HEK293 (cell line): ENCODE data around the gene TEP1.

Experiments used
- CTCF ChIA-PET: fragments of 350-600 bp; formaldehyde crosslinking; extraction: SDS; loops from one replicate; lab custom pipeline; 2021; ENCODE audit warnings: antibody characterized with exemption; lab: Yijun Ruan, JAX
- POLR2A ChIA-PET: fragments of 300-600 bp; formaldehyde crosslinking; extraction: SDS; loops from one replicate; lab custom pipeline; 2020; ENCODE audit warnings: antibody characterized with exemption, inconsistent platforms; lab: Yijun Ruan, JAX
- H3K27ac ChIP-seq: fragments of 200-500 bp; sonication (Bioruptor generic); 2 replicates; pipeline ENCODE4 v1.5.1; 2014; ENCODE audit warnings: low read depth, low read length, control low read depth, inconsistent platforms; ENCODE audit errors: extremely low read depth
- H3K36me3 ChIP-seq, 2 experiments: fragments of 200-500 bp in 1 of 2; sonication (Bioruptor generic) in 1 of 2; 1 replicate in 1 of 2; 2 replicates in 1 of 2; pipeline ENCODE4 v1.5.1; 2014 to 2017; ENCODE audit warnings: inconsistent platforms in 2 of 2, low read length in 2 of 2; ENCODE audit not compliant: control insufficient read depth in 2 of 2, insufficient read depth in 1 of 2
- H3K4me1 ChIP-seq: fragments of 200-500 bp; sonication (Bioruptor generic); 2 replicates; pipeline ENCODE4 v1.5.1; 2014; ENCODE audit warnings: mild to moderate bottlenecking, low read length, inconsistent platforms; ENCODE audit not compliant: control insufficient read depth, insufficient read depth
- H3K4me3 ChIP-seq: 2 replicates; pipeline ENCODE4 v1.5.1; 2011; ENCODE audit warnings: low read depth, mild to moderate bottlenecking, control low read depth, low read length, moderate library complexity
- H3K9me3 ChIP-seq: fragments of 200-500 bp; sonication (Bioruptor generic); 2 replicates; pipeline ENCODE4 v1.5.1; 2014; ENCODE audit warnings: low read depth, low read length, inconsistent platforms; ENCODE audit not compliant: control insufficient read depth, insufficient read depth
- FEZF1 ChIP-seq: fragments of 450-650 bp; formaldehyde crosslinking; IDR thresholded peaks from 2 replicates; pipeline ENCODE4 v1.5.1; 2016; ENCODE audit warnings: missing biosample characterization, missing genetic modification characterization
- PRDM1 ChIP-seq: fragments of 450-650 bp; formaldehyde crosslinking; IDR thresholded peaks from 2 replicates; pipeline ENCODE4; 2016; ENCODE audit warnings: missing biosample characterization, missing genetic modification characterization
- PRDM10 ChIP-seq: fragments of 450-650 bp; formaldehyde crosslinking; IDR thresholded peaks from 2 replicates; pipeline ENCODE4 v1.5.1; 2016; ENCODE audit warnings: missing biosample characterization, missing genetic modification characterization
- SCRT1 ChIP-seq: fragments of 450-650 bp; formaldehyde crosslinking; IDR thresholded peaks from 2 replicates; pipeline ENCODE4 v1.5.1; 2016; ENCODE audit warnings: missing biosample characterization, missing genetic modification characterization, borderline replicate concordance
- SCRT2 ChIP-seq: fragments of 450-650 bp; formaldehyde crosslinking; IDR thresholded peaks from 2 replicates; pipeline ENCODE4 v1.5.1; 2016; ENCODE audit warnings: missing biosample characterization, missing genetic modification characterization
- SP3 ChIP-seq: fragments of 450-650 bp; formaldehyde crosslinking; IDR thresholded peaks from 2 replicates; pipeline ENCODE4 v1.5.1; 2016; ENCODE audit warnings: missing biosample characterization, missing genetic modification characterization
- SP7 ChIP-seq: fragments of 450-650 bp; formaldehyde crosslinking; IDR thresholded peaks from 2 replicates; pipeline ENCODE4 v1.5.1; 2016; ENCODE audit warnings: missing biosample characterization, missing genetic modification characterization
- ZFP69B ChIP-seq: fragments of 450-650 bp; formaldehyde crosslinking; IDR thresholded peaks from 2 replicates; pipeline ENCODE4 v1.5.1; 2016; ENCODE audit warnings: missing biosample characterization, missing genetic modification characterization
- ZNF175 ChIP-seq: fragments of 450-650 bp; formaldehyde crosslinking; IDR thresholded peaks from 2 replicates; pipeline ENCODE4 v1.5.1; 2016; ENCODE audit warnings: missing biosample characterization, missing genetic modification characterization
- ZNF223 ChIP-seq: fragments of 450-650 bp; formaldehyde crosslinking; IDR thresholded peaks from 2 replicates; pipeline ENCODE4 v1.5.1; 2016; ENCODE audit warnings: missing biosample characterization, missing genetic modification characterization
- ZNF433 ChIP-seq: fragments of 450-650 bp; formaldehyde crosslinking; IDR thresholded peaks from 2 replicates; pipeline ENCODE4 v1.5.1; 2016; ENCODE audit warnings: missing biosample characterization, missing genetic modification characterization, low read depth
- ZNF548 ChIP-seq: fragments of 450-650 bp; formaldehyde crosslinking; IDR thresholded peaks from 2 replicates; pipeline ENCODE4 v1.5.1; 2016; ENCODE audit warnings: missing biosample characterization, missing genetic modification characterization
- ZNF549 ChIP-seq: fragments of 450-650 bp; IDR thresholded peaks from 2 replicates; pipeline ENCODE4 v1.5.1; 2018; ENCODE audit warnings: missing biosample characterization, missing genetic modification characterization, mild to moderate bottlenecking, inconsistent platforms, moderate library complexity
- ZNF600 ChIP-seq: fragments of 450-650 bp; formaldehyde crosslinking; IDR thresholded peaks from 2 replicates; pipeline ENCODE4 v1.5.1; 2016; ENCODE audit warnings: missing biosample characterization, missing genetic modification characterization
- ZNF792 ChIP-seq: fragments of 450-650 bp; formaldehyde crosslinking; IDR thresholded peaks from 2 replicates; pipeline ENCODE4 v1.5.1; 2016; ENCODE audit warnings: missing biosample characterization, missing genetic modification characterization
- TF ChIP-seq, protein P1 (sequence below): fragments of 450-650 bp; formaldehyde crosslinking; IDR thresholded peaks from 2 replicates; pipeline ENCODE4 v1.5.1; 2017; ENCODE audit warnings: missing biosample characterization, missing genetic modification characterization

TEP1 gene

GRCh38 chr14:20427231-20428009 is 14.1 kb upstream of the TEP1 start:
- Histone ChIP-seq H3K4me1 (no peaks in the 10 kb centered on the region), H3K36me3 (no peaks in the 10 kb centered on the region)
- peak; percentile 24; the same call in 1 of the 2 replicates for TF ChIP-seq SP3 (tag by site-specific recombination)
- no peak for TF ChIP-seq ZNF549 (tag by site-specific recombination)
- TF ChIP-seq ZNF600 (tag by site-specific recombination): 0 out of 2 replicates have a peak, but pooled peaks have one; percentile 15
- peak; percentile 92 for TF ChIP-seq PRDM10 (tag by site-specific recombination)
- peak; percentile 45 for TF ChIP-seq SP7 (tag by site-specific recombination)
- peak; percentile 52; the same call in 1 of the 2 replicates for TF ChIP-seq PRDM1 (tag by site-specific recombination)
- TF ChIP-seq, all 188 proteins: peak for 5
- ChIA-PET CTCF (interaction anchor here (2.4 kb wide), 1 partner anchor 12 kb away, joined by 11 read pairs; no protein-coding TSS in a partner anchor), POLR2A (no interaction called here)
- H3K9me3 ChIP-seq: no peaks in the 10 kb centered on the region
- H3K27ac ChIP-seq: no peak overlapping the region
- no peak overlapping the region for H3K4me3 ChIP-seq

DNA sequence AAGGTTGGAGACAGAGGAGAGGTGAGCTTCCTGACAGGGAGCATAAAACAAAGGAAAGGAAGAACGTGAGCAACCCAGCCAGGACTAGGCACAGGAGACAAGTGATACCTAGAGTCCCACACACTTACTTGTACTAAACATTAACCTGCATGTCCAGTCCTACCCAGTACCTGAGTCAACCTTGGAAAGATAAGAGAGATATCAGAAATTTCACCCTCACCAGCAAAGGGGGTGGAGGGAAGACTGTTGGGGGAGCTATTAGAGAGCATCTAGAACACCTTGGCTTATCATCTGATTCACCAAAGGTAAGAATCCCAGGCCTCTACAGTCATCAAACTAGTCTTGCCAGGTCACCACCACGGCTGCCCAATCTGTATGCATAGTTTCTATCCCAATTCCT is 11.6 kb upstream of the TEP1 start:
- no peaks in the 10 kb centered on the region for H3K4me1 ChIP-seq
- no peak overlapping the region for H3K4me3 ChIP-seq
- TF ChIP-seq ZNF548 (tag by site-specific recombination) (no peak), ZNF433 (tag by site-specific recombination) (no peak), ZNF175 (tag by site-specific recombination) (no peak)
- CTCF ChIA-PET: interaction anchor here (2.3 kb wide), 1 partner anchor 10 kb away, joined by 21 read pairs; no protein-coding TSS in a partner anchor
- no peaks in the 10 kb centered on the region for H3K36me3 ChIP-seq
- POLR2A ChIA-PET: interaction anchor here (1.1 kb wide), 1 partner anchor 9 kb away, joined by 3 read pairs; no protein-coding TSS in a partner anchor
- no peaks in the 10 kb centered on the region for H3K9me3 ChIP-seq
- no peak overlapping the region for H3K27ac ChIP-seq

DNA sequence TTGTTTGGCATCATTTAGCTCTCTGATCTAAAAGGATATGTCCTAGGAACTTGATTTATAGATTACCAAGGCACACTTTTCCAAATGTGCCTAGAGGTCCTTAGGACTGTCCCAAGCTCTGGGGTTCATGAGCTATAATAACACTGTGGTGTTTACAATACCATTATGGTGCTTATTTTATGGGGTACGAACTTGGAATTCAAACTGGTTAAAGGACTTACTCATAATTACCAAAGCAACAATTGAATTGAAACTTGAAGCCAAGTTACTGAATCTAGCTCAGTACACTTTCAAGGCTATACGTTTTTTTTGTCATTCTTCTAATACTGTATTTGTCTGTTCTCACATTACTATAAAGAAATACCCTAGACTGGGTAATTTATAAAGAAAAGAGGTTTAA is 9.6 kb upstream of the TEP1 start:
- no peaks in the 10 kb centered on the region for H3K4me1 ChIP-seq
- CTCF ChIA-PET: interaction anchor here (0.5 to 1.5 kb wide), 2 partner anchors 73 to 185 kb away, joined by 3 to 4 read pairs; no protein-coding TSS in a partner anchor
- TF ChIP-seq FEZF1 (tag by site-specific recombination): peak; percentile 55
- TF ChIP-seq, protein P1, sequence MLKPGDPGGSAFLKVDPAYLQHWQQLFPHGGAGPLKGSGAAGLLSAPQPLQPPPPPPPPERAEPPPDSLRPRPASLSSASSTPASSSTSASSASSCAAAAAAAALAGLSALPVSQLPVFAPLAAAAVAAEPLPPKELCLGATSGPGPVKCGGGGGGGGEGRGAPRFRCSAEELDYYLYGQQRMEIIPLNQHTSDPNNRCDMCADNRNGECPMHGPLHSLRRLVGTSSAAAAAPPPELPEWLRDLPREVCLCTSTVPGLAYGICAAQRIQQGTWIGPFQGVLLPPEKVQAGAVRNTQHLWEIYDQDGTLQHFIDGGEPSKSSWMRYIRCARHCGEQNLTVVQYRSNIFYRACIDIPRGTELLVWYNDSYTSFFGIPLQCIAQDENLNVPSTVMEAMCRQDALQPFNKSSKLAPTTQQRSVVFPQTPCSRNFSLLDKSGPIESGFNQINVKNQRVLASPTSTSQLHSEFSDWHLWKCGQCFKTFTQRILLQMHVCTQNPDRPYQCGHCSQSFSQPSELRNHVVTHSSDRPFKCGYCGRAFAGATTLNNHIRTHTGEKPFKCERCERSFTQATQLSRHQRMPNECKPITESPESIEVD (tag by site-specific recombination): peak; percentile 40; the same call in 1 of the 2 replicates
- TF ChIP-seq ZNF792: no peak
- peak; percentile 64; the same call in 1 of the 2 replicates for TF ChIP-seq SCRT1 (tag by site-specific recombination)
- TF ChIP-seq SCRT2: peak; percentile 42; the same call in 1 of the 2 replicates
- no peak for TF ChIP-seq ZFP69B (tag by site-specific recombination)
- TF ChIP-seq ZNF223: no peak
- no peak overlapping the region for H3K27ac ChIP-seq
- no peaks in the 10 kb centered on the region for H3K36me3 ChIP-seq
- H3K4me3 ChIP-seq: no peak overlapping the region
- POLR2A ChIA-PET: interaction anchor here (1.3 kb wide), 1 partner anchor 10 kb away, joined by 3 read pairs; the partner anchor contains the start of gene TEP1
- no peaks in the 10 kb centered on the region for H3K9me3 ChIP-seq
